HEK293 (cell line): ENCODE data around the gene GRM5.

Experiments
- CTCF ChIA-PET: fragments of 350-600 bp; formaldehyde crosslinking; extraction: SDS; loops from one replicate; lab custom pipeline; 2021; ENCODE audit warnings: antibody characterized with exemption; lab: Yijun Ruan, JAX
- POLR2A ChIA-PET: fragments of 300-600 bp; formaldehyde crosslinking; extraction: SDS; loops from one replicate; lab custom pipeline; 2020; ENCODE audit warnings: antibody characterized with exemption, inconsistent platforms; lab: Yijun Ruan, JAX
- H3K27ac ChIP-seq: fragments of 200-500 bp; sonication (Bioruptor generic); 2 replicates; pipeline ENCODE4 v1.5.1; 2014; ENCODE audit warnings: low read depth, low read length, control low read depth, inconsistent platforms; ENCODE audit errors: extremely low read depth
- H3K36me3 ChIP-seq, 2 experiments: fragments of 200-500 bp in 1 of 2; sonication (Bioruptor generic) in 1 of 2; 1 replicate in 1 of 2; 2 replicates in 1 of 2; pipeline ENCODE4 v1.5.1; 2014 to 2017; ENCODE audit warnings: inconsistent platforms in 2 of 2, low read length in 2 of 2; ENCODE audit not compliant: control insufficient read depth in 2 of 2, insufficient read depth in 1 of 2
- H3K4me1 ChIP-seq: fragments of 200-500 bp; sonication (Bioruptor generic); 2 replicates; pipeline ENCODE4 v1.5.1; 2014; ENCODE audit warnings: mild to moderate bottlenecking, low read length, inconsistent platforms; ENCODE audit not compliant: control insufficient read depth, insufficient read depth
- H3K4me3 ChIP-seq: 2 replicates; pipeline ENCODE4 v1.5.1; 2011; ENCODE audit warnings: low read depth, mild to moderate bottlenecking, control low read depth, low read length, moderate library complexity
- H3K9me3 ChIP-seq: fragments of 200-500 bp; sonication (Bioruptor generic); 2 replicates; pipeline ENCODE4 v1.5.1; 2014; ENCODE audit warnings: low read depth, low read length, inconsistent platforms; ENCODE audit not compliant: control insufficient read depth, insufficient read depth
- GLIS1 ChIP-seq: fragments of 450-650 bp; formaldehyde crosslinking; IDR thresholded peaks from 2 replicates; pipeline ENCODE4 v1.5.1; 2016; ENCODE audit warnings: missing biosample characterization, missing genetic modification characterization
- HOXD13 ChIP-seq: sonication (generic); formaldehyde crosslinking; IDR thresholded peaks from 2 replicates; pipeline ENCODE4 v1.8.0; 2022; ENCODE audit warnings: missing genetic modification reagents, borderline replicate concordance
- IKZF3 ChIP-seq: fragments of 450-650 bp; IDR thresholded peaks from 2 replicates; pipeline ENCODE4 v1.5.0; 2018; ENCODE audit warnings: missing biosample characterization, mild to moderate bottlenecking, missing genetic modification characterization, moderate library complexity
- KLF10 ChIP-seq: fragments of 450-650 bp; IDR thresholded peaks from 2 replicates; pipeline ENCODE4 v1.5.1; 2018; ENCODE audit warnings: missing biosample characterization, mild to moderate bottlenecking, missing genetic modification characterization
- KLF16 ChIP-seq: fragments of 450-650 bp; formaldehyde crosslinking; IDR thresholded peaks from 2 replicates; pipeline ENCODE4 v1.5.1; 2017; ENCODE audit warnings: missing biosample characterization, missing genetic modification characterization
- KLF8 ChIP-seq: fragments of 450-650 bp; formaldehyde crosslinking; IDR thresholded peaks from 2 replicates; pipeline ENCODE4 v1.5.1; 2016; ENCODE audit warnings: missing biosample characterization, missing genetic modification characterization
- PBX3 ChIP-seq: sonication (generic); formaldehyde crosslinking; IDR thresholded peaks from 2 replicates; pipeline ENCODE4 v1.8.1; 2022; ENCODE audit warnings: mild to moderate bottlenecking, moderate library complexity, missing genetic modification reagents
- PRDM1 ChIP-seq: fragments of 450-650 bp; formaldehyde crosslinking; IDR thresholded peaks from 2 replicates; pipeline ENCODE4; 2016; ENCODE audit warnings: missing biosample characterization, missing genetic modification characterization
- ZBTB10 ChIP-seq: fragments of 450-650 bp; formaldehyde crosslinking; IDR thresholded peaks from 2 replicates; pipeline ENCODE4 v1.5.1; 2016; ENCODE audit warnings: missing biosample characterization, missing genetic modification characterization
- ZBTB44 ChIP-seq: fragments of 450-650 bp; IDR thresholded peaks from 2 replicates; pipeline ENCODE4 v1.5.1; 2018; ENCODE audit warnings: missing biosample characterization, mild to moderate bottlenecking, missing genetic modification characterization
- ZBTB8A ChIP-seq: fragments of 450-650 bp; formaldehyde crosslinking; IDR thresholded peaks from 2 replicates; pipeline ENCODE4 v1.5.1; 2016; ENCODE audit warnings: missing biosample characterization, missing genetic modification characterization
- ZFHX2 ChIP-seq: fragments of 450-650 bp; formaldehyde crosslinking; conservative IDR thresholded peaks from 2 replicates; pipeline ENCODE4 v1.5.1; 2016; ENCODE audit warnings: missing biosample characterization, missing genetic modification characterization
- ZNF114 ChIP-seq: fragments of 450-650 bp; formaldehyde crosslinking; IDR thresholded peaks from 2 replicates; pipeline ENCODE4 v1.5.0; 2017; ENCODE audit warnings: missing biosample characterization, missing genetic modification characterization
- ZNF16 ChIP-seq: fragments of 450-650 bp; formaldehyde crosslinking; IDR thresholded peaks from 2 replicates; pipeline ENCODE4 v1.5.1; 2016; ENCODE audit warnings: low read depth, missing biosample characterization, missing genetic modification characterization
- ZNF18 ChIP-seq: fragments of 450-650 bp; formaldehyde crosslinking; IDR thresholded peaks from 2 replicates; pipeline ENCODE4 v1.5.1; 2016; ENCODE audit warnings: missing biosample characterization, missing genetic modification characterization
- ZNF211 ChIP-seq: fragments of 450-650 bp; formaldehyde crosslinking; IDR thresholded peaks from 2 replicates; pipeline ENCODE4 v1.5.1; 2016; ENCODE audit warnings: low read depth, missing biosample characterization, missing genetic modification characterization
- ZNF341 ChIP-seq: fragments of 450-650 bp; formaldehyde crosslinking; IDR thresholded peaks from 2 replicates; pipeline ENCODE4; 2016; ENCODE audit warnings: low read depth, missing biosample characterization, missing genetic modification characterization
- ZNF366 ChIP-seq: fragments of 450-650 bp; formaldehyde crosslinking; conservative IDR thresholded peaks from 2 replicates; pipeline ENCODE4 v1.5.1; 2016; ENCODE audit warnings: missing biosample characterization, missing genetic modification characterization
- ZNF548 ChIP-seq: fragments of 450-650 bp; formaldehyde crosslinking; IDR thresholded peaks from 2 replicates; pipeline ENCODE4 v1.5.1; 2016; ENCODE audit warnings: missing biosample characterization, missing genetic modification characterization
- ZNF580 ChIP-seq: fragments of 450-650 bp; formaldehyde crosslinking; IDR thresholded peaks from 2 replicates; pipeline ENCODE4 v1.5.1; 2016; ENCODE audit warnings: missing biosample characterization, missing genetic modification characterization
- ZNF670 ChIP-seq: fragments of 450-650 bp; formaldehyde crosslinking; IDR thresholded peaks from 2 replicates; pipeline ENCODE4 v1.5.1; 2016; ENCODE audit warnings: missing biosample characterization, missing genetic modification characterization, low read depth
- ZNF776 ChIP-seq: fragments of 450-650 bp; formaldehyde crosslinking; IDR thresholded peaks from 2 replicates; pipeline ENCODE4 v1.5.0; 2017; ENCODE audit warnings: missing biosample characterization, missing genetic modification characterization, borderline replicate concordance
- ZNF792 ChIP-seq: fragments of 450-650 bp; formaldehyde crosslinking; IDR thresholded peaks from 2 replicates; pipeline ENCODE4 v1.5.1; 2016; ENCODE audit warnings: missing biosample characterization, missing genetic modification characterization
- ZSCAN18 ChIP-seq: fragments of 450-650 bp; formaldehyde crosslinking; IDR thresholded peaks from 2 replicates; pipeline ENCODE4 v1.5.1; 2016; ENCODE audit warnings: missing biosample characterization, missing genetic modification characterization
- ZSCAN4 ChIP-seq: fragments of 450-650 bp; formaldehyde crosslinking; IDR thresholded peaks from 2 replicates; pipeline ENCODE4 v1.5.1; 2017; ENCODE audit warnings: missing biosample characterization, missing genetic modification characterization

GRM5 gene

GRCh38 chr11:88534185-88534584, 531.6 kb downstream of the GRM5 start:
- CTCF ChIA-PET, result interaction anchor here (0.9 kb wide), 1 partner anchor 518 kb away, joined by 3 read pairs; no protein-coding TSS in a partner anchor
- Histone ChIP-seq H3K4me3 (no peak overlapping the region), H3K9me3 (no peaks in the 10 kb centered on the region), H3K4me1 (no peaks in the 10 kb centered on the region), H3K27ac (no peak overlapping the region), H3K36me3 (no peaks in the 10 kb centered on the region)
- POLR2A ChIA-PET, result no interaction called here
- no peak for TF ChIP-seq ZNF548 (tag by site-specific recombination)
- no peak for TF ChIP-seq PBX3 (CRISPR knock-in tag)
- no peak for TF ChIP-seq ZNF18
- TF ChIP-seq KLF16 (tag by site-specific recombination), result no peak
- TF ChIP-seq ZBTB8A (tag by site-specific recombination), result no peak
- no peak for TF ChIP-seq ZNF16 (tag by site-specific recombination)
- no peak for TF ChIP-seq ZNF580
- TF ChIP-seq ZNF670 (tag by site-specific recombination), result no peak
- no peak for TF ChIP-seq ZNF114 (tag by site-specific recombination)
- no peak for TF ChIP-seq ZBTB44 (tag by site-specific recombination)
- no peak for TF ChIP-seq KLF8

- Histone ChIP-seq H3K9me3 (no peaks in the 10 kb centered on the region), H3K36me3 (no peaks in the 10 kb centered on the region), H3K27ac (no peak overlapping the region), H3K4me3 (no peak overlapping the region), H3K4me1 (no peaks in the 10 kb centered on the region)
- ChIA-PET POLR2A (no interaction called here), CTCF (interaction anchor here (0.8 kb wide), 1 partner anchor 301 kb away, joined by 3 read pairs; no protein-coding TSS in a partner anchor)
- TF ChIP-seq GLIS1 (tag by site-specific recombination), result no peak
- TF ChIP-seq ZNF114 (tag by site-specific recombination), result no peak
- no peak for TF ChIP-seq ZSCAN4 (tag by site-specific recombination)
- TF ChIP-seq ZNF366, result no peak
- TF ChIP-seq PRDM1 (tag by site-specific recombination), result no peak
- no peak for TF ChIP-seq IKZF3 (tag by site-specific recombination)
- TF ChIP-seq ZBTB10, result no peak
- no peak for TF ChIP-seq ZNF341 (tag by site-specific recombination)
- TF ChIP-seq ZNF776 (tag by site-specific recombination), result no peak
- no peak for TF ChIP-seq ZSCAN18
- no peak for TF ChIP-seq ZNF792 (tag by site-specific recombination)
- no peak for TF ChIP-seq ZFHX2 (tag by site-specific recombination)
- no peak for TF ChIP-seq KLF10 (tag by site-specific recombination)
- no peak for TF ChIP-seq HOXD13 (CRISPR knock-in tag)
- TF ChIP-seq ZNF211 (tag by site-specific recombination), result no peak
Observed at GRCh38 chr11:88533001-88533400, 532.8 kb downstream of the GRM5 start.
